ENCODE results near the gene SCAND1. TPM values are rescaled to one million over a fixed set of nuclear protein-coding genes. Genes with fewer than 3 reads are reported as not detected.

The SCAND1 gene
- total RNA-seq, 1 experiment from 2014 or later: 56.6 TPM

DNA sequence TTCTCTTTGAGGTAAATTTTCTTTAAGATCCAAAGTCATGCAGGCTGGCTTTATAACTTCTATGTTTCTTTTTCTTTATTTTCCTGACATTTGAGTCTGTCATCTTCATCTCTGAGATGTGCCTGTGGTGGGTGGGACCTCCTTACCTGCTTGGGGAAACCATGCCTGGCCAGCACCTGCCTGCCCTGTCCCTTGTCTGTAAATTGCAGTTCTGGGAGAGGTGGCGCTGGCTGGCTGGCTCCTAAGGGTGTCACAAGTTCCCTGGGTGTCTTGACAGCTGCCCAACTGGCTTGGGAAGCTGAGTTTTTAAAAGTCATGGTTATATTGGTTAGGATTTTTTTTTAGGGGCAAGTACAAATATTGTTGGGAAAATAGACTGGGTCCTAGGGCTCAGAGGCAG, 36.3 kb downstream of the SCAND1 start:
- intact Hi-C loops (cut with micrococcal nuclease; ENCODE audit: unreplicated experiment): no loop called here
- H3K36me3 ChIP-seq (ENCODE audit: low read depth): 0 out of 2 replicates have a peak, but pooled peaks cover 6% of the 10 kb centered on the region
- ChIA-PET POLR2A (ENCODE audit: unreplicated experiment) (no interaction called here), CTCF (no interaction called here)
- H3K9me3 ChIP-seq (ENCODE audit: insufficient read depth, low read depth): no peaks in the 10 kb centered on the region
- no peaks in the 10 kb centered on the region; the same call in 1 of the 2 replicates for H3F3A ChIP-seq (ENCODE audit: insufficient read depth, low read depth)
- no peak for DNase-seq
- no peaks in the 10 kb centered on the region for H3K79me2 ChIP-seq (ENCODE audit: low read depth)
- no TSS peak for BruUV-seq (replicated peaks)
- no peaks in the 10 kb centered on the region for H3K9me2 ChIP-seq (ENCODE audit: insufficient read depth)
- H3K4me1 ChIP-seq (replicated peaks; ENCODE audit: insufficient read depth): no peaks in the 10 kb centered on the region
- H3K4me2 ChIP-seq: no peak overlapping the region
- no peak for TF ChIP-seq EZH2 (IDR thresholded peaks at IDR 0.05; ENCODE audit: low read depth)
- TF ChIP-seq, protein P1, sequence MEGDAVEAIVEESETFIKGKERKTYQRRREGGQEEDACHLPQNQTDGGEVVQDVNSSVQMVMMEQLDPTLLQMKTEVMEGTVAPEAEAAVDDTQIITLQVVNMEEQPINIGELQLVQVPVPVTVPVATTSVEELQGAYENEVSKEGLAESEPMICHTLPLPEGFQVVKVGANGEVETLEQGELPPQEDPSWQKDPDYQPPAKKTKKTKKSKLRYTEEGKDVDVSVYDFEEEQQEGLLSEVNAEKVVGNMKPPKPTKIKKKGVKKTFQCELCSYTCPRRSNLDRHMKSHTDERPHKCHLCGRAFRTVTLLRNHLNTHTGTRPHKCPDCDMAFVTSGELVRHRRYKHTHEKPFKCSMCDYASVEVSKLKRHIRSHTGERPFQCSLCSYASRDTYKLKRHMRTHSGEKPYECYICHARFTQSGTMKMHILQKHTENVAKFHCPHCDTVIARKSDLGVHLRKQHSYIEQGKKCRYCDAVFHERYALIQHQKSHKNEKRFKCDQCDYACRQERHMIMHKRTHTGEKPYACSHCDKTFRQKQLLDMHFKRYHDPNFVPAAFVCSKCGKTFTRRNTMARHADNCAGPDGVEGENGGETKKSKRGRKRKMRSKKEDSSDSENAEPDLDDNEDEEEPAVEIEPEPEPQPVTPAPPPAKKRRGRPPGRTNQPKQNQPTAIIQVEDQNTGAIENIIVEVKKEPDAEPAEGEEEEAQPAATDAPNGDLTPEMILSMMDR (conservative IDR thresholded peaks at IDR 0.05): no peak
- H3K27me3 ChIP-seq (ENCODE audit: insufficient read depth, low read depth): no peaks in the 10 kb centered on the region
- no peak overlapping the region for H3K27ac ChIP-seq
- H4K20me1 ChIP-seq (ENCODE audit: insufficient read depth): no peaks in the 10 kb centered on the region
- no peak overlapping the region for H2AFZ ChIP-seq
- H3K4me3 ChIP-seq: no peak overlapping the region

DNA sequence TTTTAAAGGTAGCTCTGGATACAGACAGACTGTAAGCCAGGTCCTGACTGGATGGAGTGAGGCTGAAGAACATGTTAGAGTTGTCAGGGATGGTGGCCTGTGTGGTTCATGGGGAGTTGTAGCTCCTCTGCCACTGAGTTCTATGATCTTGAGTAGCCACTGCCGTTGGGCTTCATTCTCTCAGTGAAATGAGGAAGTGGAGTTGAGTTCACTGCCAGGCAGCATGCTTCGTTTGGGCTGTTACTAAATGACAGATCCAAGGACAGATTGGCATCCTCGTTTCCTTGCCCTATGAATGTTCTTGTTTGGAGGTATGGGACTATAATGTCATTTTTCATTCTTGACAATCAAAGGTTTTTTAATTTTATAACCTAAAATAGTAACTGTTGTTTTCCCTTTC, 37.2 kb downstream of the SCAND1 start:
- Histone ChIP-seq H3K4me1 (replicated peaks; ENCODE audit: insufficient read depth) (no peaks in the 10 kb centered on the region), H3K4me3 (no peak overlapping the region), H3K9me2 (ENCODE audit: insufficient read depth) (no peaks in the 10 kb centered on the region), H3K27me3 (ENCODE audit: insufficient read depth, low read depth) (no peaks in the 10 kb centered on the region), H3K36me3 (ENCODE audit: low read depth) (0 out of 2 replicates have a peak, but pooled peaks cover 6% of the 10 kb centered on the region), H3K4me2 (no peak overlapping the region), H2AFZ (no peak overlapping the region), H3F3A (ENCODE audit: insufficient read depth, low read depth) (no peaks in the 10 kb centered on the region; the same call in 1 of the 2 replicates), H3K9me3 (ENCODE audit: insufficient read depth, low read depth) (no peaks in the 10 kb centered on the region), H4K20me1 (ENCODE audit: insufficient read depth) (no peaks in the 10 kb centered on the region), H3K27ac (no peak overlapping the region), H3K79me2 (ENCODE audit: low read depth) (no peaks in the 10 kb centered on the region)
- ChIA-PET POLR2A (ENCODE audit: unreplicated experiment) (no interaction called here), CTCF (interaction anchor here (0.7 kb wide), 1 partner anchor 1924 kb away, joined by 3 read pairs; no protein-coding TSS in a partner anchor)
- no TSS peak for BruUV-seq (replicated peaks)
- no peak for TF ChIP-seq EZH2 (IDR thresholded peaks at IDR 0.05; ENCODE audit: low read depth)
- TF ChIP-seq, protein P1 (conservative IDR thresholded peaks at IDR 0.05): no peak
- intact Hi-C loops (cut with micrococcal nuclease; ENCODE audit: unreplicated experiment): no loop called here
- no peak for DNase-seq

DNA sequence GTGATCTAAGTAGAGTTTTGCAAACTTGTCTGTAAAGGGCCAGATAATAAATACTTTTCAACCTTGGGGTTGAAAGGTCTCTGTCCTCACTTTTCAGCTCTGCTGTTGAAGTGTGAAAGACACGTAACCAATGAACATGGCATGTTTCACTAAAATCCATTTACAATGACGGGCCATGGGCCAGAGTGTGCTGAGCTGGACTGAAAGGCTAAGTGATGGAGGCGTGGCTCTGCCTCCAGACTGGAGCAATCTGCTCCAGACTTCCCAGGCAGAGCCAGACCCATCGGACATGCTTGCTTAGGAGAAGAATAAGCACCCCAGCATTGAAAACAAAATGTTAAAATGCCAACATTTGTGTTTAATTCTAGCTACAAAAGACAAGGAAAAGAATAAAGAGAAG, 41.4 kb downstream of the SCAND1 start:
- DNase-seq: no peak
- H3K4me1 ChIP-seq (replicated peaks; ENCODE audit: insufficient read depth): no peaks in the 10 kb centered on the region
- 0 out of 2 replicates have a peak, but pooled peaks cover 6% of the 10 kb centered on the region for H3K36me3 ChIP-seq (ENCODE audit: low read depth)
- H3K79me2 ChIP-seq (ENCODE audit: low read depth): no peaks in the 10 kb centered on the region
- BruUV-seq (replicated peaks): no TSS peak
- H4K20me1 ChIP-seq (ENCODE audit: insufficient read depth): no peaks in the 10 kb centered on the region
- no peak overlapping the region for H3K4me3 ChIP-seq
- no peak for TF ChIP-seq EZH2 (IDR thresholded peaks at IDR 0.05; ENCODE audit: low read depth)
- H3K9me3 ChIP-seq (ENCODE audit: insufficient read depth, low read depth): no peaks in the 10 kb centered on the region
- no peak overlapping the region for H3K27ac ChIP-seq
- ChIA-PET CTCF (no interaction called here), POLR2A (ENCODE audit: unreplicated experiment) (interaction anchor here (0.7 kb wide), 1 partner anchor 57 kb away, joined by 5 read pairs; no protein-coding TSS in a partner anchor)
- intact Hi-C loops (cut with micrococcal nuclease; ENCODE audit: unreplicated experiment): no loop called here
- no peaks in the 10 kb centered on the region for H3K9me2 ChIP-seq (ENCODE audit: insufficient read depth)
- H2AFZ ChIP-seq: no peak overlapping the region
- no peaks in the 10 kb centered on the region for H3F3A ChIP-seq (ENCODE audit: insufficient read depth, low read depth)
- no peak overlapping the region for H3K4me2 ChIP-seq
- no peaks in the 10 kb centered on the region for H3K27me3 ChIP-seq (ENCODE audit: insufficient read depth, low read depth)

DNA sequence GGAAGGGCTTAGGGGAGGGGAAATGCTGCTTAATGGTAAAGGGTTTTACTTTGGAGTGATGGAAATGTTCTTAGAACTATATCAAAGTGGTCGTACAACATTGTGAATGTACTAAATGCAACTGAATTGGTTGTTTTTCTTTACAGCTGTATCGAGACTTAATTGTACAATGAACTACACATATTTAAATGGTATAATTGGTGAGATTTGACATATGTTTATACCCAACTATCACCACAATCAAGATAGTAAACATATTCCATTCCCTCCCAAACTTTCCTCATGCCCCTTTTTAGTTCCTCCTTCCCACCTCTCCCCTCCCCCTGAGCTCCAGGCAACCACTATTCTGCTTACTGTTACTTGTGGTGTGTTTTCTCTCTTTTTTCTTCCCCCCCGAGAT, 44.0 kb downstream of the SCAND1 start:
- BruUV-seq (replicated peaks): no TSS peak
- Histone ChIP-seq H3K9me3 (ENCODE audit: insufficient read depth, low read depth) (no peaks in the 10 kb centered on the region), H3F3A (ENCODE audit: insufficient read depth, low read depth) (no peaks in the 10 kb centered on the region), H2AFZ (no peak overlapping the region), H4K20me1 (ENCODE audit: insufficient read depth) (no peaks in the 10 kb centered on the region), H3K79me2 (ENCODE audit: low read depth) (no peaks in the 10 kb centered on the region), H3K27me3 (ENCODE audit: insufficient read depth, low read depth) (no peaks in the 10 kb centered on the region), H3K4me3 (no peak overlapping the region), H3K4me2 (no peak overlapping the region), H3K4me1 (replicated peaks; ENCODE audit: insufficient read depth) (no peaks in the 10 kb centered on the region), H3K36me3 (ENCODE audit: low read depth) (0 out of 2 replicates have a peak, but pooled peaks cover 6% of the 10 kb centered on the region), H3K27ac (no peak overlapping the region), H3K9me2 (ENCODE audit: insufficient read depth) (no peaks in the 10 kb centered on the region)
- TF ChIP-seq, protein P1 (conservative IDR thresholded peaks at IDR 0.05): no peak
- no peak for TF ChIP-seq EZH2 (IDR thresholded peaks at IDR 0.05; ENCODE audit: low read depth)
- no peak for DNase-seq
- CTCF ChIA-PET: interaction anchor here (0.6 kb wide), 1 partner anchor 173 kb away, joined by 11 read pairs; no protein-coding TSS in a partner anchor
- intact Hi-C loops (cut with micrococcal nuclease; ENCODE audit: unreplicated experiment): no loop called here
- POLR2A ChIA-PET (ENCODE audit: unreplicated experiment): no interaction called here

Measured in PC-9 (cell line).